Tibial nerve (tissue), 4 donors: Measurements from ENCODE around the gene AP3B1. TPM values are rescaled to one million over a fixed set of nuclear protein-coding genes. Genes with fewer than 3 reads are reported as not detected.
"Not testable (repeated sequence)": the region's sequence is repeated elsewhere in the genome, so short reads cannot be mapped to it uniquely, and the experiment has no call there.

Experiments used
- DNase-seq, 2 donors: peaks; one replicate each; pipeline ENCODE4 v3.0.0-alpha.2; 2019; ENCODE audit warnings: low spot score in 2 of 2
- H3K27ac ChIP-seq, 4 donors: fragments of 200-600 bp; sonication (generic) in 3 of 4; one replicate each; pipeline ENCODE4 v1.5.1; 2017 to 2019; ENCODE audit warnings: mild to moderate bottlenecking in 1 of 4
- H3K27me3 ChIP-seq, 2 donors: fragments of 200-600 bp; sonication (generic) in 1 of 2; one replicate each; pipeline versions ENCODE4 v1.5.1 to v1.6.0; 2017 to 2019
- H3K36me3 ChIP-seq, 3 donors: fragments of 200-600 bp; sonication (generic); one replicate each; pipeline ENCODE4 v1.5.1; 2018 to 2019
- H3K4me1 ChIP-seq, 4 donors: fragments of 200-600 bp; sonication (generic) in 3 of 4; one replicate each; pipeline ENCODE4 v1.5.1; 2017 to 2019
- H3K4me3 ChIP-seq, 4 donors: fragments of 200-600 bp; sonication (generic) in 3 of 4; one replicate each; pipeline ENCODE4 v1.5.1; 2017 to 2019; ENCODE audit warnings: mild to moderate bottlenecking in 1 of 4, moderate library complexity in 1 of 4
- H3K9me3 ChIP-seq, 4 donors: fragments of 200-600 bp; sonication (generic) in 3 of 4; one replicate each; pipeline ENCODE4 v1.5.1; 2017 to 2019
- EP300 ChIP-seq, 2 donors: sonication (generic); formaldehyde crosslinking; IDR thresholded peaks; one replicate each; pipeline ENCODE4 v1.6.1; 2017; ENCODE audit warnings: antibody characterized with exemption in 2 of 2, mild to moderate bottlenecking in 1 of 2
- POLR2A ChIP-seq, 2 donors: fragments of 450-650 bp; IDR thresholded peaks; one replicate each; pipeline ENCODE4 v1.6.1; 2017; ENCODE audit warnings: antibody characterized with exemption in 2 of 2, mild to moderate bottlenecking in 2 of 2, moderate library complexity in 2 of 2
- WGBS, 2 donors: methylation state at CpG; one replicate each; pipeline ENCODE4 v1.1.5; 2018; 5-methylcytosine and 5-hydroxymethylcytosine counted together
- total RNA-seq, 4 donors: library from RNA; depleted of rRNA; stranded (reverse); fragments of >200 nt; gene quantifications; one replicate each; pipeline ENCODE4 v1.1.0, GENCODE V29; 2016
- TF ChIP-seq, protein P1 (sequence below), 5 experiments: fragments of 200-600 bp in 3 of 5; fragments of 450-650 bp in 2 of 5; sonication (generic) in 3 of 5; IDR thresholded peaks; one replicate each; pipeline ENCODE4 v1.5.1; 2016 to 2019; ENCODE audit warnings: antibody characterized with exemption in 5 of 5, mild to moderate bottlenecking in 3 of 5, moderate library complexity in 2 of 5

AP3B1 gene
- total RNA-seq, 4 donors from 2014 or later = 23.1 to 51.0 (median 44.2) TPM

DNA sequence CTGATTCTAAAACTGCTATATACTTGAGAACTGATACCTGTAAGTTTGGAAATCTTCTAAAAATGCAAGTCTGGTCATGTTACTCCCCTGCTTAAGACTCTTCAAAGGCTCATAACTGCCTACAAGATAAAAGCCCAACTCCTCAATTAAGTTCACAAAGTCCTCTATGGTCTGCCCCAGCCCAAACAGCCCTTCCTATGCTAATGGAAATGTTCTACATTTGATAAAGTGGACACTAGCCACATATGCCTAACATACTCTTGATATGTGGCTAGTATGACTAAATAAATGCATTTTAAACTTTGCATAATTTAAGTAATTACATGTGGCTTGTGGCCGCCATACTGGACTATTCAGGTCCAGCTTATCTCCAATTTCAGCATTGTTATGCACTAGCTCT lies 204.5 kb downstream of the AP3B1 start:
- 97 to 100% methylated on average over 1 of the region's 1 CpG for WGBS, 2 donors
- H3K27ac ChIP-seq = no peak overlapping the region
- TF ChIP-seq POLR2A (IDR thresholded peaks at IDR 0.05) (no peak), EP300 (IDR thresholded peaks at IDR 0.05) (no peak)
- TF ChIP-seq, protein P1, sequence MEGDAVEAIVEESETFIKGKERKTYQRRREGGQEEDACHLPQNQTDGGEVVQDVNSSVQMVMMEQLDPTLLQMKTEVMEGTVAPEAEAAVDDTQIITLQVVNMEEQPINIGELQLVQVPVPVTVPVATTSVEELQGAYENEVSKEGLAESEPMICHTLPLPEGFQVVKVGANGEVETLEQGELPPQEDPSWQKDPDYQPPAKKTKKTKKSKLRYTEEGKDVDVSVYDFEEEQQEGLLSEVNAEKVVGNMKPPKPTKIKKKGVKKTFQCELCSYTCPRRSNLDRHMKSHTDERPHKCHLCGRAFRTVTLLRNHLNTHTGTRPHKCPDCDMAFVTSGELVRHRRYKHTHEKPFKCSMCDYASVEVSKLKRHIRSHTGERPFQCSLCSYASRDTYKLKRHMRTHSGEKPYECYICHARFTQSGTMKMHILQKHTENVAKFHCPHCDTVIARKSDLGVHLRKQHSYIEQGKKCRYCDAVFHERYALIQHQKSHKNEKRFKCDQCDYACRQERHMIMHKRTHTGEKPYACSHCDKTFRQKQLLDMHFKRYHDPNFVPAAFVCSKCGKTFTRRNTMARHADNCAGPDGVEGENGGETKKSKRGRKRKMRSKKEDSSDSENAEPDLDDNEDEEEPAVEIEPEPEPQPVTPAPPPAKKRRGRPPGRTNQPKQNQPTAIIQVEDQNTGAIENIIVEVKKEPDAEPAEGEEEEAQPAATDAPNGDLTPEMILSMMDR (IDR thresholded peaks at IDR 0.05) = no peak
- no peak for DNase-seq
- no peaks in the 10 kb centered on the region for H3K9me3 ChIP-seq
- no peaks in the 10 kb centered on the region for H3K4me1 ChIP-seq
- no peaks in the 10 kb centered on the region for H3K27me3 ChIP-seq
- H3K4me3 ChIP-seq = no peak overlapping the region
- H3K36me3 ChIP-seq = peaks cover 0 to 49% (median 5%) of the 10 kb centered on the region in 3 donors

DNA sequence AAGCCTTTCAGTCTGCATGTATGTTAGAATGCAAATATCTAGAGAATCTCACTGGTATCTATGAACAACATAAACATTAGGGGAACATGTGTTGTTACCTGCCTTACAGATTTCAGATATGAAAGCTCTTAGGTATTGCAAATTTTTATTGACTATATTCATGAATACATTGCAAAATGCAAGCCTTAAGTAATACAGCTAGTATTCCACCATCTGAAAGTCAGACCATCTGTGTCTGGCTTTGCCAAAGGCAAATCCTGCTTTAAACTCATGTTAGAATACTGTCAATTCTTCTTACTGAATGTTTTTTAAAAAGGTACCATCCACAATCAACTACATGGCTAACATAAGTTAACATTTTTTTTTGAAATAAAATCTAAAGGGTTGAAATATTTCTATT lies 215.6 kb downstream of the AP3B1 start:
- H3K27me3 ChIP-seq = no peaks in the 10 kb centered on the region
- H3K9me3 ChIP-seq = no peaks in the 10 kb centered on the region
- H3K36me3 ChIP-seq = peaks cover 0 to 19% (median 0%) of the 10 kb centered on the region in 3 donors
- H3K27ac ChIP-seq = no peak overlapping the region
- TF ChIP-seq, protein P1 (IDR thresholded peaks at IDR 0.05) = no peak
- TF ChIP-seq POLR2A (IDR thresholded peaks at IDR 0.05) = no peak
- TF ChIP-seq EP300 (IDR thresholded peaks at IDR 0.05) = no peak
- no peak for DNase-seq
- no peaks in the 10 kb centered on the region for H3K4me1 ChIP-seq
- no peak overlapping the region for H3K4me3 ChIP-seq

DNA sequence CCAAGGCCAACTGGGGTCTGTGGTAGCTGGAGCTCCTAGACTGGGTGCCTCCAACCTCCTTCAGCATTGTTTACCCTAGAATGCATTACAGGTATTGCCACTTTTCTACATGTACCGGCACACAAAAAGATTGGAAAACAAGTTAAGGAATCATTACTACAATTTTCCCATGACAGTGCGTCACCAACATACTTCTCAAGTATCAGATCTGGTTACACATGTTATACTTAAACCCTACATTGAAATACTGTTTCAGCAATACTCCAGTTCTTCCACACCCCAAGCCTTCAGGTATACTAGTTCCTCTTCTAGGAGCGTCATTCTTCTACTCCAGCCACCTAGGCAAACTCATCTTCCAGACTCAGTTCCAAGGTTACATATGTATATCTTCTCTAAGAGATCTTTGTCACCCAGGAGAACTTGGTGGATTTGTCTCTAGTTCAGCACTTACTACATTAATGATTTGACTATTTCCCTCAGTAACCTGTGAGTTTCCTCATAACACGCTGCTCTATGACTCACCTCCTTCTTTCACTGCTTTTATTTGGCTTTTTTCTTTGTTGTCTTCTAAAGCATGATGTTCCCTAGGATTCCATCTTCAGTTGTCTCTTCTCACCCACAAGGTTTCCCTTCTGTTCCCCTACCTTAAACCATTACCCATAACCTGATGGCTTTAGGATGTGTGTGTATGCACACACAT lies 217.0 kb downstream of the AP3B1 start:
- H3K36me3 ChIP-seq = peaks cover 0 to 15% (median 0%) of the 10 kb centered on the region in 3 donors
- no peaks in the 10 kb centered on the region for H3K27me3 ChIP-seq
- no peaks in the 10 kb centered on the region for H3K4me1 ChIP-seq
- H3K27ac ChIP-seq = no peak overlapping the region
- H3K4me3 ChIP-seq = no peak overlapping the region
- DNase-seq = no peak
- 95 to 97% methylated on average over 4 of the region's 4 CpGs for WGBS, 2 donors
- H3K9me3 ChIP-seq = no peaks in the 10 kb centered on the region
- TF ChIP-seq EP300 (IDR thresholded peaks at IDR 0.05) (no peak), POLR2A (IDR thresholded peaks at IDR 0.05) (no peak)
- TF ChIP-seq, protein P1 (IDR thresholded peaks at IDR 0.05) = no peak

DNA sequence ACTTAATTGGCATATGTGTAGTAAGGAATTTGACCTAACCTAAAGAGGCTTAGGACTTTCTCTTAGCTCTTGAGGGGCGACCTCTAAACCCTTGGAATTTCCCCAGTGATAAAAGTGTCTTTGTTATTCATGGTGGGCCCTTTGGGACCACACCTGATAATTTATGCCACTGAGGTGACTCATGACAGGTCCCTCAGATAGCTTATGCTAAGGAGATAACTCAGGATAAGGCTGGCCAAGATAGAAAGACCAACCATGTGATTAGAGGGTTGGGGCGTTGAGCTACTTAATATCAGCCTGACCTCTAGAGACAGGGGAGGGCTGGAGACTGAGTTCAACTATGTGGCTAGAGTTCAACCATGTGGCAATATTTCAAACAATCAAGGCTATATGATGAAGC lies 218.1 kb downstream of the AP3B1 start:
- DNase-seq = no peak
- no peak for TF ChIP-seq EP300 (IDR thresholded peaks at IDR 0.05)
- TF ChIP-seq, protein P1 (IDR thresholded peaks at IDR 0.05) = no peak
- H3K4me3 ChIP-seq = no peak overlapping the region
- peaks cover 0 to 15% (median 0%) of the 10 kb centered on the region in 3 donors for H3K36me3 ChIP-seq
- H3K9me3 ChIP-seq = peaks cover 0 to 2% (median 0%) of the 10 kb centered on the region in 4 donors
- no peaks in the 10 kb centered on the region for H3K4me1 ChIP-seq
- 71 to 82% methylated on average over 2 of the region's 2 CpGs for WGBS, 2 donors
- H3K27me3 ChIP-seq = no peaks in the 10 kb centered on the region
- no peak overlapping the region for H3K27ac ChIP-seq

DNA sequence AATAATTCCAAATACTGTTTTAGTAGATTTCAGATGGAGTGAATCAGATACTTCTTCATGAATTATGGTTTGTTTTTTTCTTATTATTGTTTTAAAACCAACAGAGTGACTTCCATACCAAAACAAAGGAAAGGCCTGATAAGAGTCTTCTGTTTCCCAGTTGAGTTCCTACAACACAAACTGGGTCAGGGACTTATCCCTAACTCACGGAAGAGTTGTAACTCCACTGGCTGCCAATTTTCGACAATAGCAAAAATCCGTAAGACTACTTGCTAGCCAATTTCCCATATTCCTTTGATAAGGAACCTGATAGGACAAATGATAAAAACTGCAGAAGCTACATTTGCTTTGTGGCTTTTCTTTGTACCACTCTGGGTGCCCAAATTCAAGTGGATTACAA lies 219.2 kb downstream of the AP3B1 start:
- 84 to 95% methylated on average over 3 of the region's 3 CpGs for WGBS, 2 donors
- no peaks in the 10 kb centered on the region for H3K27me3 ChIP-seq
- H3K36me3 ChIP-seq = peaks cover 0 to 23% (median 0%) of the 10 kb centered on the region in 3 donors
- H3K27ac ChIP-seq = no peak overlapping the region
- H3K9me3 ChIP-seq = peaks cover 0 to 4% (median 2%) of the 10 kb centered on the region in 4 donors
- DNase-seq = no peak
- H3K4me1 ChIP-seq = no peaks in the 10 kb centered on the region
- TF ChIP-seq EP300 (IDR thresholded peaks at IDR 0.05) (no peak), POLR2A (IDR thresholded peaks at IDR 0.05) (no peak)
- TF ChIP-seq, protein P1 (IDR thresholded peaks at IDR 0.05) = no peak
- H3K4me3 ChIP-seq = no peak overlapping the region

DNA sequence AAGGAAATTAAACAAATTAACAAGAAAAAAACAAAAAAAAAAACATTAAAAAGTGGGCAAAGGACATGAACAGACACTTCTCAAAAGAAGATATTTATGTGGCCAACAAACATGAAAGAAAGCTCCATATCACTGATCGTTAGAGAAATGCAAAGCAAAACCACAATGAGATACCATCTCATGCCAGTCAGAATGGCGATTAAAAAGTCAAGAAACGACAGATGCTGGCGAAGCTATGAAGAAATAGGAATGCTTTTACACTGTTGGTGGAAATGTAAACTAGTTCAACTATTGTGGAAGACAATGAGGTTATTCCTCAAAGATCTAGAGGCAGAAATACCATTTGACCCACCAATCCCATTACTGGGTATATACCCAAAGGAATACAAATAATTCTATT lies 223.8 kb downstream of the AP3B1 start:
- peaks cover 0 to 38% (median 0%) of the 10 kb centered on the region in 3 donors for H3K36me3 ChIP-seq
- 96 to 98% methylated on average over 4 of the region's 4 CpGs for WGBS, 2 donors
- not testable (repeated sequence) for H3K4me3 ChIP-seq, DNase-seq, H3K4me1 ChIP-seq, H3K27ac ChIP-seq, H3K27me3 ChIP-seq
- peaks cover 0 to 21% (median 9%) of the 10 kb centered on the region in 4 donors for H3K9me3 ChIP-seq

DNA sequence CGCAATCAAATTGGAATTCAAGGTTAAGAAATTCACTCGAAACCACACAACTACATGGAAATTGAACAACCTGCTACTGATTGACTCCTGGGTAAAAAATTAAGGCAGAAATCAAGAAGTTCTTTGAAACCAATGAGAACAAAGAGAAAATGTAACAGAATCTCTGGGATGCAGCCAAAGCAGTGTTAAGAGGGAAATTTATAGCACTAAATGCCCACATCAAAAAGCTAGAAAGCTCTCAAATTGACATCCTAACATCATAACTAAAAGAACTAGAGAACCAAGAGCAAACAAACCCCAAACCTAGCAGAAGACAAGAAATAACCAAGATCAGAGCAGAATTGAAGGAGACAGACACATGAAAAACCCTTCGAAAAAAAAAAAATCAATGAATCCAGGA lies 226.9 kb downstream of the AP3B1 start:
- DNase-seq, H3K27me3 ChIP-seq, H3K27ac ChIP-seq, H3K4me1 ChIP-seq, H3K4me3 ChIP-seq: not testable (repeated sequence)
- Histone ChIP-seq H3K9me3 (peaks cover 0 to 21% (median 9%) of the 10 kb centered on the region in 4 donors), H3K36me3 (peaks cover 0 to 48% (median 0%) of the 10 kb centered on the region in 3 donors)
- WGBS, 2 donors = 91 to 96% methylated on average over 3 of the region's 3 CpGs

DNA sequence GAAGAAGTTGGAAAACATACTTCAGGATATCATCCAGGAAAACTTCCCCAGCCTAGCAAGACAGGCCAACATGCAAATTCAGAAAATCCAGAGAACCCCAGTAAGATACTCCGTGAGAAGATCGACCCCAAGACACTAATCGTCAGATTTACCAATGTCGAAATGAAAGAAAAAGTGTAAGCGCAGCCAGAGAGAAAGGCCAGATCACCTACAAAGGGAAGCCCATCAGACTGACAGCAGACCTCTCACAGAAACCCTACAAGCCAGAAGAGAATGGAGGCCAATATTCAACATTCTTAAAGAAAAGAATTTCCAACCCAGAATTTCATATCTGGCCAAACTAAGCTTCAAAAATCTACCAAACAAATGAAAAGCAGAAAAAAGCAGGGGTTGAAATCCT lies 227.8 kb downstream of the AP3B1 start:
- peaks cover 0 to 48% (median 0%) of the 10 kb centered on the region in 3 donors for H3K36me3 ChIP-seq
- not testable (repeated sequence) for H3K4me3 ChIP-seq, H3K27me3 ChIP-seq, DNase-seq, H3K27ac ChIP-seq, H3K4me1 ChIP-seq
- peaks cover 0 to 21% (median 9%) of the 10 kb centered on the region in 4 donors for H3K9me3 ChIP-seq
- 93 to 96% methylated on average over 5 of the region's 5 CpGs for WGBS, 2 donors
